Measurements from ENCODE around the gene CA4. TPM values are rescaled to one million over a fixed set of nuclear protein-coding genes. Genes with fewer than 3 reads are reported as not detected.
"Not testable (repeated sequence)": the region's sequence is repeated elsewhere in the genome, so short reads cannot be mapped to it uniquely, and the experiment has no call there.

CA4 gene
- total RNA-seq, 1 experiment from 2014 or later, result not detected

DNA sequence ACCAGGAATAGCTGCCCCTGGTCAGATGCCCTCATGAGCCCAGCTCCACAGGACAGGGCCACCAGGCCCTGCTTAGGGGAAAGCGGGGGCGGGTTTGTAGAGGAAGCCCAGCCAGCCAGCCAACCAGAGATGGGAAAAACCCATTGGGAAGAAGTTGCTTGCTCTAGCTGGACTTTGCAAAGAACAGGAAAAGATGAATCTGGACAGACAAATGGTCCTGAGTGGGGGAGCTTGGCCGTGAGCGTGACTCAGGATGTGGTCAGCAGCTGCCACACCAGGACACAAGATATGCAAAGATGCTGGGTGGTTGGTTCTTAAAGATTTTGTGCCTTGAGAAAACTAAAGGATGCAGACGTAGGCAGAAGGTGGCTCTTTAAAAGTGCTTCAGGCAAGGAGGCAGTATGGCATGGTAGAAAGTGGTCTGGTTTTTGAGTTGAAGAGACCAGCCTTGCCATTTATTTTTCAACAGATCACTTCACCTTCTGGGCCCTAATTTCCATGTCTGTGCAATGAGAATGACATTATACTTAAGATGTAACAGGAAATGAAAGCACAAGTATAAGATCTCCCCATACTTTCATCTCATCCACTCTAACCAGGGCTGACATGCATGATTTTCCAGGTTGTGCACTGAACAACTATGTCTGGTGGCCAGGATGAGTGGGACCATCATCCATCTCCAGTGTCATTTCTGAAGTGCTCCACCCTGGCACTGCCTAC is 43.3 kb upstream of the CA4 start:
- TF ChIP-seq, protein P1, sequence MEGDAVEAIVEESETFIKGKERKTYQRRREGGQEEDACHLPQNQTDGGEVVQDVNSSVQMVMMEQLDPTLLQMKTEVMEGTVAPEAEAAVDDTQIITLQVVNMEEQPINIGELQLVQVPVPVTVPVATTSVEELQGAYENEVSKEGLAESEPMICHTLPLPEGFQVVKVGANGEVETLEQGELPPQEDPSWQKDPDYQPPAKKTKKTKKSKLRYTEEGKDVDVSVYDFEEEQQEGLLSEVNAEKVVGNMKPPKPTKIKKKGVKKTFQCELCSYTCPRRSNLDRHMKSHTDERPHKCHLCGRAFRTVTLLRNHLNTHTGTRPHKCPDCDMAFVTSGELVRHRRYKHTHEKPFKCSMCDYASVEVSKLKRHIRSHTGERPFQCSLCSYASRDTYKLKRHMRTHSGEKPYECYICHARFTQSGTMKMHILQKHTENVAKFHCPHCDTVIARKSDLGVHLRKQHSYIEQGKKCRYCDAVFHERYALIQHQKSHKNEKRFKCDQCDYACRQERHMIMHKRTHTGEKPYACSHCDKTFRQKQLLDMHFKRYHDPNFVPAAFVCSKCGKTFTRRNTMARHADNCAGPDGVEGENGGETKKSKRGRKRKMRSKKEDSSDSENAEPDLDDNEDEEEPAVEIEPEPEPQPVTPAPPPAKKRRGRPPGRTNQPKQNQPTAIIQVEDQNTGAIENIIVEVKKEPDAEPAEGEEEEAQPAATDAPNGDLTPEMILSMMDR (IDR thresholded peaks at IDR 0.05; ENCODE audit: unreplicated experiment), result no peak
- ChIA-PET POLR2A (no interaction called here), CTCF (no interaction called here)
- BruUV-seq (replicated peaks), result no TSS peak
- Mint-ChIP-seq H3K4me1 (ENCODE audit: insufficient read depth, unreplicated experiment) (no peaks in the 10 kb centered on the region), H3K9me3 (ENCODE audit: unreplicated experiment) (no peaks in the 10 kb centered on the region), H3K36me3 (ENCODE audit: insufficient read depth, unreplicated experiment) (no peaks in the 10 kb centered on the region), H3K27ac (ENCODE audit: low read depth, unreplicated experiment) (no peak overlapping the region), H3K4me3 (ENCODE audit: unreplicated experiment) (no peak overlapping the region), H3K27me3 (ENCODE audit: insufficient read depth, unreplicated experiment) (peaks cover 11% of the 10 kb centered on the region)
- no peak for DNase-seq (ENCODE audit: unreplicated experiment)
- intact Hi-C loops (cut with micrococcal nuclease), result no loop called here

DNA sequence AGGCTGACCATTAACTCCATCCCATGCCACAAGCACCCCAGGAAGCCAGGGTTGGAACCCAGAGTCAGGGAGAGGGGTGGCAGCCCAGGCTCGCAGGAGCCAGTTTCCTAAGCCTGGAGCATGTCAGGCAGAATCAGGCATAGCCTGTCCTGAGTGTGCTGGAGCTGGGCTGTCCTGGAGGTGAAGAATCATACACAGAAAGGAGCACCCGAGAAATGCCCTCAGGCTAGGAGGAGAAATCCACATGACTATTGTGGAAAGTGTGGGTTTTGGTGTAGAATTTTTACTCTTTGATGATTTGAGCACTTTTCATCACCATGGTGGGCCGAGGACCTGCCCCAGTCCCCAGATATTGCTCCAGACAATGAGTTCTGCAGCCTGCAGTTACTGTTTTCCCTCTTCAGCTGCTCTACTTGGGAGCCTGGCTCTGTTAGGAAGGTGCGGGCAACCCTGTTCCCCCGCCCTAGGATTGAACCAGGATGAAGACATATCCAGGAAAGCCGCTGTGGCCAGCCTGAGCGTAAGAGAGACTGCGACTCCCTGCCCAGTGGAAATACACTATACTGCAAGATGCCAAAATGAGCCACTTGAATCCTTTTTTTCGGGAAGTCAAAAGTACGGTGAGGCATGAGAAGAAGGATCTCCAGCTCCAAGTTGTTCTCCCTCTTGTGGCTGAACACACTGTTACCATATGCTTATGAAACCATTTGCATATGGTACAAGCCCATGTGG is 42.1 kb upstream of the CA4 start:
- peak; percentile 20 for DNase-seq (ENCODE audit: unreplicated experiment)
- H3K4me1 Mint-ChIP-seq (ENCODE audit: insufficient read depth, unreplicated experiment), result no peaks in the 10 kb centered on the region
- CTCF ChIA-PET, result interaction anchor here (0.5 to 1.0 kb wide), 2 partner anchors 26 to 1302 kb away, joined by 3 to 4 read pairs; no protein-coding TSS in a partner anchor
- H3K9me3 Mint-ChIP-seq (ENCODE audit: unreplicated experiment), result no peaks in the 10 kb centered on the region
- no peak overlapping the region for H3K4me3 Mint-ChIP-seq (ENCODE audit: unreplicated experiment)
- TF ChIP-seq, protein P1 (IDR thresholded peaks at IDR 0.05; ENCODE audit: unreplicated experiment), result no peak
- no TSS peak for BruUV-seq (replicated peaks)
- H3K36me3 Mint-ChIP-seq (ENCODE audit: insufficient read depth, unreplicated experiment), result no peaks in the 10 kb centered on the region
- POLR2A ChIA-PET, result no interaction called here
- H3K27ac Mint-ChIP-seq (ENCODE audit: low read depth, unreplicated experiment), result no peak overlapping the region
- intact Hi-C loops (cut with micrococcal nuclease), result no loop called here
- peaks cover 11% of the 10 kb centered on the region for H3K27me3 Mint-ChIP-seq (ENCODE audit: insufficient read depth, unreplicated experiment)

DNA sequence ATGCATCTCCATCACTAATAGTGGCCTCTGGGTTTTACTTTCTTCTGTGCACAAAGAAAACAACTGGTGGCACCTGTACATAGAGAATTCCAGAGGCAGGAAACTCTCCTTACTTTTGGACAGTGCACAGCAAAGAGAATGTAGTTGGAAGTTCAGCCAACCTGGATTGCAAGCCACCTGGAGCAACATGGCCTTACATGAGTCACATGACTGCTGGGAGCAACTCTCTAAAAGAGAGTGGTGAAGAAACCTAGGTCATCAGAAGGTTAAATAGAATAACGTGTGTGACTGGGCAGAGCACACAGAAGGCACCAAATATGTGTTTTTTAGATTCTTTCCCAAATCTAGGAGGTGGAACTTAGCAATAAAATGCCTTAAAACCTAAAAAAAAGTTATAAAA is 41.5 kb upstream of the CA4 start:
- intact Hi-C loops (cut with micrococcal nuclease); H3K4me3 Mint-ChIP-seq (ENCODE audit: unreplicated experiment); H3K36me3 Mint-ChIP-seq (ENCODE audit: insufficient read depth, unreplicated experiment); H3K4me1 Mint-ChIP-seq (ENCODE audit: insufficient read depth, unreplicated experiment); BruUV-seq (replicated peaks); H3K9me3 Mint-ChIP-seq (ENCODE audit: unreplicated experiment); H3K27ac Mint-ChIP-seq (ENCODE audit: low read depth, unreplicated experiment); DNase-seq (ENCODE audit: unreplicated experiment): not testable (repeated sequence)
- CTCF ChIA-PET, result interaction anchor here (0.5 to 1.0 kb wide), 2 partner anchors 27 to 1302 kb away, joined by 3 to 4 read pairs; no protein-coding TSS in a partner anchor
- POLR2A ChIA-PET, result interaction anchor here (1.0 kb wide), 1 partner anchor 21 kb away, joined by 3 read pairs; no protein-coding TSS in a partner anchor
- peaks cover 11% of the 10 kb centered on the region for H3K27me3 Mint-ChIP-seq (ENCODE audit: insufficient read depth, unreplicated experiment)

DNA sequence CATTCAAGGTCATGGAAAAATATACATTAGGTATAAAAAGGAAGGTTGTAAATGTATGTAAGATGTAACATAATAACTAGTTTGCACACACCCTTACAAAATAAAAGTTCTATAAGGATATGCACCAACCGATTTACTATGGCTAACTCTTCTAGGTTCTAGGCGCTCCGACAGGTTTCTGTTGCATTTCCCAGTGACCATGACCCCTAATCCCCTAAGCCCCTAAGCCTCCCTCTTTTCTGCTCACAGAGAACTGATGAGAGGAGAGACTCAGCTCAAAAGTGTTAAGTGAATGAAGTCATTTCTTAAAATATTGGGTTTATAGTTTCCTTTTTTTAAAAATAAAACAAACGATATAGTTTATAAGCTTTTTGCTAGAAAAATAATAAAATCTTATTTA is 41.1 kb upstream of the CA4 start:
- H3K4me3 Mint-ChIP-seq (ENCODE audit: unreplicated experiment), result no peak overlapping the region
- ChIA-PET POLR2A (interaction anchor here (1.0 kb wide), 1 partner anchor 21 kb away, joined by 3 read pairs; no protein-coding TSS in a partner anchor), CTCF (no interaction called here)
- intact Hi-C loops (cut with micrococcal nuclease), result no loop called here
- H3K4me1 Mint-ChIP-seq (ENCODE audit: insufficient read depth, unreplicated experiment), result no peaks in the 10 kb centered on the region
- no peaks in the 10 kb centered on the region for H3K9me3 Mint-ChIP-seq (ENCODE audit: unreplicated experiment)
- TF ChIP-seq, protein P1 (IDR thresholded peaks at IDR 0.05; ENCODE audit: unreplicated experiment), result no peak
- no peak overlapping the region for H3K27ac Mint-ChIP-seq (ENCODE audit: low read depth, unreplicated experiment)
- DNase-seq (ENCODE audit: unreplicated experiment), result no peak
- no peaks in the 10 kb centered on the region for H3K36me3 Mint-ChIP-seq (ENCODE audit: insufficient read depth, unreplicated experiment)
- no TSS peak for BruUV-seq (replicated peaks)
- H3K27me3 Mint-ChIP-seq (ENCODE audit: insufficient read depth, unreplicated experiment), result peaks cover 11% of the 10 kb centered on the region
